Breast epithelium (tissue), 4 donors: ENCODE data around the gene MTURN. TPM values are rescaled to one million over a fixed set of nuclear protein-coding genes. Genes with fewer than 3 reads are reported as not detected.

ENCODE experiments used
- DNase-seq, 2 donors: peaks; one replicate each; pipeline ENCODE4 v3.0.0-alpha.2; 2019; ENCODE audit warnings: low spot score in 2 of 2
- H3K27ac ChIP-seq, 2 donors: fragments of 200-600 bp; sonication (generic) in 1 of 2; one replicate each; pipeline ENCODE4 v1.5.1; 2016 to 2019; ENCODE audit warnings: mild to moderate bottlenecking in 1 of 2
- H3K27me3 ChIP-seq, 2 donors: fragments of 200-600 bp; sonication (generic) in 1 of 2; one replicate each; pipeline versions ENCODE4 v1.5.1 to v1.6.0; 2017 to 2019; ENCODE audit warnings: control low read depth in 1 of 2, mild to moderate bottlenecking in 1 of 2
- H3K36me3 ChIP-seq: fragments of 200-600 bp; one replicate; pipeline ENCODE4 v1.5.1; 2019
- H3K4me1 ChIP-seq, 2 donors: fragments of 200-600 bp; sonication (generic); one replicate each; pipeline ENCODE4 v1.5.1; 2016 to 2019; ENCODE audit warnings: control low read depth in 1 of 2
- H3K4me3 ChIP-seq, 3 donors: fragments of 200-600 bp; sonication (generic); 1 replicate in 2 of 3; 2 replicates in 1 of 3; pipeline ENCODE4 v1.5.1; 2016 to 2019; ENCODE audit warnings: mild to moderate bottlenecking in 3 of 3, moderate library complexity in 2 of 3
- H3K9me3 ChIP-seq, 2 donors: fragments of 200-600 bp; sonication (generic) in 1 of 2; one replicate each; pipeline ENCODE4 v1.5.1; 2016 to 2019; ENCODE audit warnings: control low read depth in 1 of 2
- CTCF ChIP-seq, 3 donors: fragments of 450-650 bp; IDR thresholded peaks; one replicate each; pipeline ENCODE4 v1.5.1; 2016 to 2017; ENCODE audit warnings: antibody characterized with exemption in 3 of 3, mild to moderate bottlenecking in 3 of 3, moderate library complexity in 3 of 3
- POLR2A ChIP-seq: fragments of 450-650 bp; IDR thresholded peaks from one replicate; pipeline ENCODE4 v1.6.1; 2016; ENCODE audit warnings: antibody characterized with exemption, mild to moderate bottlenecking, moderate library complexity
- POLR2AphosphoS5 ChIP-seq, 3 donors: sonication (generic); formaldehyde crosslinking; IDR thresholded peaks; one replicate each; pipeline ENCODE4 v1.6.1; 2017; ENCODE audit warnings: antibody characterized with exemption in 3 of 3
- intact Hi-C: fragments of 100-400 bp; cut with DNase I; formaldehyde crosslinking; loops from one replicate; pipeline ENCODE4 v1.15.1; 2023; ENCODE audit warnings: low total_unique reads
- total RNA-seq, 3 donors: library from RNA; depleted of rRNA; stranded (reverse); fragments of >200 nt; gene quantifications; one replicate each; pipeline ENCODE4 v1.1.0, GENCODE V29; 2016

Gene MTURN
- total RNA-seq, 3 donors from 2014 or later, result 56.0 to 199 (median 62.5) TPM

GRCh38 chr7:30165590-30165989 is 30.8 kb downstream of the MTURN start:
- H3K4me1 ChIP-seq, result peaks cover 0 to 24% of the 10 kb centered on the region in 2 donors

GRCh38 chr7:30166155-30166840 is 31.5 kb downstream of the MTURN start:
- TF ChIP-seq POLR2AphosphoS5 (IDR thresholded peaks at IDR 0.05) (no peak), CTCF (IDR thresholded peaks at IDR 0.05) (no peak), POLR2A (no peak)
- intact Hi-C loops, result no loop called here
- Histone ChIP-seq H3K4me3 (no peak overlapping the region), H3K27me3 (no peaks in the 10 kb centered on the region), H3K4me1 (peaks cover 0 to 24% of the 10 kb centered on the region in 2 donors), H3K27ac (peak overlapping the region; percentile 52 to 61), H3K9me3 (no peaks in the 10 kb centered on the region), H3K36me3 (no peaks in the 10 kb centered on the region)
- peak; percentile 64 to 72 for DNase-seq

More at GRCh38 chr7:30165590-30165989, 30.8 kb downstream of the MTURN start:
- peak overlapping the region; percentile 52 to 61 for H3K27ac ChIP-seq
- no peak for DNase-seq
- no peaks in the 10 kb centered on the region for H3K36me3 ChIP-seq
- no peaks in the 10 kb centered on the region for H3K27me3 ChIP-seq
- intact Hi-C loops, result no loop called here
- no peaks in the 10 kb centered on the region for H3K9me3 ChIP-seq
- TF ChIP-seq POLR2AphosphoS5 (IDR thresholded peaks at IDR 0.05) (no peak), CTCF (IDR thresholded peaks at IDR 0.05) (no peak), POLR2A (no peak)
- no peak overlapping the region for H3K4me3 ChIP-seq

- no peaks in the 10 kb centered on the region for H3K9me3 ChIP-seq
- peak overlapping the region; percentile 52 to 61 for H3K27ac ChIP-seq
- H3K4me3 ChIP-seq, result no peak overlapping the region
- intact Hi-C loops, result no loop called here
- no peak for DNase-seq
- H3K4me1 ChIP-seq, result peaks cover 0 to 24% of the 10 kb centered on the region in 2 donors
- no peaks in the 10 kb centered on the region for H3K27me3 ChIP-seq
- no peak for TF ChIP-seq POLR2AphosphoS5 (IDR thresholded peaks at IDR 0.05)
- no peak for TF ChIP-seq POLR2A
- no peak for TF ChIP-seq CTCF (IDR thresholded peaks at IDR 0.05)
- no peaks in the 10 kb centered on the region for H3K36me3 ChIP-seq
Measured at GRCh38 chr7:30166841-30167235, 32.1 kb downstream of the MTURN start.

DNA sequence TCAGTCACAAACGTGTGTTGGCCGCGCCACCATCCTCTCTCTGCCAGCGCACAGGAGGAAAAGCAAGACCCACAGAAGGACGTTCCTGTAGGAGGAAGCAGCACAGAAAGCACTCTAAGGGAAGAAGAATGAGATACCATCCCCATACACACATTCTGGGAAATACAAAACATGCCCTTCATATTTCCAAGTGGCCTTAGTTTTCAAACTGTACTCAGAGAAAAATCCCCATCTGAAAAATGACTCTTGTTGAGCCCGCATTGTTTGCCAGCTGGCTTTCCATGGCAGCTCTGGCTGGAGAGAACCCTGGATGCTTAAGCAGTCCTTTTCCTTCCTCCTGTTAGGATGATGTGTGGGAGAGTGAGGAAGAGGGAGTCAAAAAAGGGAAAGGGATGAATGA is 33.1 kb downstream of the MTURN start:
- no peak overlapping the region for H3K4me3 ChIP-seq
- no peaks in the 10 kb centered on the region for H3K36me3 ChIP-seq
- H3K27ac ChIP-seq, result no peak overlapping the region
- TF ChIP-seq CTCF (IDR thresholded peaks at IDR 0.05) (no peak), POLR2AphosphoS5 (IDR thresholded peaks at IDR 0.05) (no peak), POLR2A (no peak)
- DNase-seq, result no peak
- H3K4me1 ChIP-seq, result peaks cover 0 to 21% of the 10 kb centered on the region in 2 donors
- intact Hi-C loops, result no loop called here
- no peaks in the 10 kb centered on the region for H3K9me3 ChIP-seq
- no peaks in the 10 kb centered on the region for H3K27me3 ChIP-seq

DNA sequence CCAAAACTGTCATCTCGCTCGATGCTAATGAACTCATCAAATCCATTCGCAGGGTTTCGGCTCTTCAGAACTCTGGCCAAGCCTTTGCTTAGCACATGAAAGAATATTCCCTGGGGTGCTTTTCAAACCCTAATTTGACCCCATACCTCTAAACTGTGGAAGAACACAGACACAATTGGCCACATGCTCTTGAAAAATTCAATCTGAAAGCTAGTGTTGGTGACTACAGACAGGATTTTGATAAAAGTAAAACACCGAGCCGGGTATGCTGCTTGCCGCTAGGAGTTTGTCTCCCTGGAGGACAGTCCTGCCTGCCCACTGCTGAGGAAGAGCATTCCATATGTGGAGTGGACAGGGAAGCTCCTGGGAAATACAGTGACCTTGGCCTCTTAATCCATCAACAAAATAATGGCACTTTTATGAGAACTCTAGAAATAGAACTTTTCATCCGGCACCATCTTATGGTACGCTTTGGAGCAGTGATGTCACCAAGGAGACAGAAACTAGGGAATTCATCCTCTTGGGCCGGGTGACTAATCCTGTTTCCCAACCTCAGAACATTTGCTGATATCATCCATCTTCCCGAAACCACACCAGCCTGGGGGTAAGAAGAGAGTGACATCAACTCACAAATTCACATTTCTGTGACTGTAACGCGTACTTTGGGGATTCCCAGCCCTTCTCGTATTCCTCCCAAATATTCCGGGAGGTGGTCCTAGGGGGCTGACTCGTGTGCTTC is 34.2 kb downstream of the MTURN start:
- TF ChIP-seq CTCF (IDR thresholded peaks at IDR 0.05) (no peak), POLR2A (no peak), POLR2AphosphoS5 (IDR thresholded peaks at IDR 0.05) (no peak)
- Histone ChIP-seq H3K4me3 (no peak overlapping the region), H3K27me3 (no peaks in the 10 kb centered on the region), H3K27ac (peak overlapping the region; percentile 57 to 77), H3K9me3 (no peaks in the 10 kb centered on the region), H3K36me3 (no peaks in the 10 kb centered on the region), H3K4me1 (peaks cover 0 to 30% of the 10 kb centered on the region in 2 donors)
- DNase-seq, result no peak
- intact Hi-C loops, result no loop called here
